Stomach smooth muscle (tissue), 2 donors: ENCODE measurements around the gene ADAMTS12.
"Not testable (repeated sequence)": the region's sequence is repeated elsewhere in the genome, so short reads cannot be mapped to it uniquely, and the experiment has no call there.

Experiments used
- H3K27ac ChIP-seq: one replicate; pipeline ENCODE4 v1.7.0; 2013; ENCODE audit warnings: mild to moderate bottlenecking, low read length, inconsistent platforms
- H3K27me3 ChIP-seq, 2 donors: one replicate each; pipeline ENCODE4 v1.7.0; 2013; ENCODE audit warnings: low read length in 2 of 2; ENCODE audit not compliant: insufficient read depth in 2 of 2, control insufficient read depth in 1 of 2
- H3K36me3 ChIP-seq, 2 donors: one replicate each; pipeline ENCODE4 v1.7.0; 2013; ENCODE audit warnings: low read length in 2 of 2; ENCODE audit not compliant: control insufficient read depth in 2 of 2, insufficient read depth in 2 of 2
- H3K4me1 ChIP-seq: one replicate; pipeline ENCODE4 v1.7.0; 2013; ENCODE audit warnings: low read length; ENCODE audit not compliant: control insufficient read depth, insufficient read depth
- H3K4me3 ChIP-seq, 2 donors: one replicate each; pipeline ENCODE4 v1.7.0; 2013; ENCODE audit warnings: low read length in 2 of 2
- H3K9ac ChIP-seq, 2 donors: one replicate each; pipeline ENCODE4 v1.7.0; 2013; ENCODE audit warnings: low read length in 2 of 2, mild to moderate bottlenecking in 1 of 2
- H3K9me3 ChIP-seq, 2 donors: one replicate each; pipeline ENCODE4 v1.7.0; 2013; ENCODE audit warnings: low read length in 2 of 2; ENCODE audit not compliant: control insufficient read depth in 2 of 2
- donor health status: healthy.
- donor health status: Pancreatic carcinoma.

The ADAMTS12 gene

DNA sequence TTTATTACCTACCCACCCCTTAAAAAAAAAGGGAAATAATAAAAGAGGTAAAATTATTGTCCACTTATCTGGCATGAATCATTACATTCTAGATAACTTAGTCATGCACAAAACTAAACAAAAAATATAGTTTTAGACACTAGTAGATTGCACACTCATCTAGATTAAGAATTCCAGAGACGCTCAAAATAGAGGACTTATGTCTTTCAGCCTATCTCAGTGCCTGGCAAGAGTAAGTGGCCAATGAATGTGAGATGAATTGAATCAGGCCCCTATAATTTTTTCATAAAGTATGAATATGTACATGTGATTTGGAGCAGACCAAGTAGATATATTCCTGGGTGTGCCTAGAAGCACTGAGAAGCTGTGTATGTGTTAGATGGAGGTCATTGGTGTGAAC is 42.4 kb upstream of the ADAMTS12 start:
- no peaks in the 10 kb centered on the region for H3K9me3 ChIP-seq
- H3K9ac ChIP-seq: no peak overlapping the region
- H3K36me3 ChIP-seq: no peaks in the 10 kb centered on the region
- peaks cover 20% of the 10 kb centered on the region for H3K4me1 ChIP-seq
- H3K27me3 ChIP-seq: peaks cover 26 to 29% of the 10 kb centered on the region in 2 donors
- no peak overlapping the region for H3K4me3 ChIP-seq
- H3K27ac ChIP-seq: no peak overlapping the region

- Histone ChIP-seq H3K9me3 (no peaks in the 10 kb centered on the region), H3K27ac (no peak overlapping the region), H3K4me3 (no peak overlapping the region), H3K27me3 (peaks cover 25 to 26% of the 10 kb centered on the region in 2 donors), H3K36me3 (no peaks in the 10 kb centered on the region), H3K4me1 (peaks cover 20% of the 10 kb centered on the region), H3K9ac (no peak overlapping the region)
Measured at GRCh38 chr5:33933723-33934169, 42.0 kb upstream of the ADAMTS12 start.

- Histone ChIP-seq H3K27ac (no peak overlapping the region), H3K36me3 (no peaks in the 10 kb centered on the region), H3K9me3 (no peaks in the 10 kb centered on the region), H3K27me3 (peaks cover 0 to 2% of the 10 kb centered on the region in 2 donors), H3K9ac (no peak overlapping the region), H3K4me1 (peaks cover 4% of the 10 kb centered on the region), H3K4me3 (no peak overlapping the region)
Measured at GRCh38 chr5:33931136-33931535, 39.3 kb upstream of the ADAMTS12 start.

DNA sequence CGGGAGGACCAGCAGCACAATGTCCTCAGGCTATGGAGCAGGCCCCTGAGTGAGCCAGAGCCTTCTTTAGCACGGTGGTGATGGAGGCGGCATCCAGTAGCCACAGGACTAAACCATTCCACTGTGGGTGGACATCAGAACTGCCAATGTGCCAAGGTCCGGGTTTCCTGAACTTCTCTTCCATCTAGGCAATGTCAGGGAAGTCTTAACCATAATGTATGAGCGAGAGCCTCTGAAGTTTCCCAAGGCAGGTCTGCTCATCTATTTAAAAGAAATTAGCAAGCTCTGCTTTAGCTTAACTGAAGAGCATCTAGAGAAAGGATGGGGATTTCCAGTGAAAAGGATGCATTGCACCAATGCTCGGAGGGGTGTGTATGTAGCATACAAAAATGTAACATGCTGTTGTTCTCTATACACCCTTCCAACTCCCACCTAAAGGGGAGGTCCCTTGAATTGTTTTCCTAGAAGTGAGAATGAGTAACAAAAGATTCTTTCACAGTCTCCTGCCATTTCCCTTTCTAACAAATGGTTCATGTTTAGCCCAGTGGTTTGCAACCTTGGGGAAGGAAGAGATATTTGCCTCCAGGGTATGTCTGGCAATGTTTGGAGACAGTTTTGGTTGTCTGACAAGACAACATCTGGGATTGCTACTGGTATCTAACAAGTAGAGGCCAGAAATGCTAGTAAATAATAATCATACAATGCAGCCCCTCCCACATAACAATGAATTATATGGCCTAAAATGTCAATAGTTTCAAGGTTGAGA is 38.3 kb upstream of the ADAMTS12 start:
- Histone ChIP-seq H3K9me3 (no peaks in the 10 kb centered on the region), H3K4me3 (no peak overlapping the region), H3K9ac (no peak overlapping the region), H3K36me3 (no peaks in the 10 kb centered on the region), H3K27ac (no peak overlapping the region), H3K4me1 (no peaks in the 10 kb centered on the region), H3K27me3 (no peaks in the 10 kb centered on the region)

DNA sequence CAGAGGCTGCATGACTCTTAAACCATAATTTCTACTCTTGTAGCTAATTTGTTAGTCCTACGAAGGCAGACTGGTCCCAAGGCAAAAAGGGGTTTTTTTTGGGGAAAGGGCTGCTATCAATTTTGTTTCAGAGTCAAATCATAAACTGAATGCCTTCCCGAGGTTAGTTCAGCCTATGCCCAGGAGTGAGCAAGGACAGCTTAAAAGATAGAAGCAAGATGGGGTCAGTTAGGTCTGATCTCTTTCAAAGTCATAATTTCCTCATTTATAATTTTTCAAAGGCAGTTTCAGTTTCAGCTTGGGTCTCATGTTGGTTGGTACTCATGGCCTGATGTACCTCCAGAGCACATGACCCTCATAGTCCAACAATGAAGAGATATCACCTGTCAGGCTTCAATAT is 36.5 kb upstream of the ADAMTS12 start:
- no peak overlapping the region for H3K4me3 ChIP-seq
- no peaks in the 10 kb centered on the region for H3K9me3 ChIP-seq
- no peak overlapping the region for H3K27ac ChIP-seq
- H3K36me3 ChIP-seq: no peaks in the 10 kb centered on the region
- no peaks in the 10 kb centered on the region for H3K27me3 ChIP-seq
- H3K9ac ChIP-seq: no peak overlapping the region
- H3K4me1 ChIP-seq: no peaks in the 10 kb centered on the region

- Histone ChIP-seq H3K9ac (no peak overlapping the region), H3K9me3 (no peaks in the 10 kb centered on the region), H3K36me3 (no peaks in the 10 kb centered on the region), H3K27me3 (no peaks in the 10 kb centered on the region), H3K27ac (no peak overlapping the region), H3K4me1 (no peaks in the 10 kb centered on the region), H3K4me3 (no peak overlapping the region)
Measured at GRCh38 chr5:33927685-33928084, 35.9 kb upstream of the ADAMTS12 start.

- H3K9ac ChIP-seq: no peak overlapping the region
- H3K4me1 ChIP-seq: no peaks in the 10 kb centered on the region
- H3K4me3 ChIP-seq: no peak overlapping the region
Measured at GRCh38 chr5:33925278-33925677, 33.5 kb upstream of the ADAMTS12 start.

DNA sequence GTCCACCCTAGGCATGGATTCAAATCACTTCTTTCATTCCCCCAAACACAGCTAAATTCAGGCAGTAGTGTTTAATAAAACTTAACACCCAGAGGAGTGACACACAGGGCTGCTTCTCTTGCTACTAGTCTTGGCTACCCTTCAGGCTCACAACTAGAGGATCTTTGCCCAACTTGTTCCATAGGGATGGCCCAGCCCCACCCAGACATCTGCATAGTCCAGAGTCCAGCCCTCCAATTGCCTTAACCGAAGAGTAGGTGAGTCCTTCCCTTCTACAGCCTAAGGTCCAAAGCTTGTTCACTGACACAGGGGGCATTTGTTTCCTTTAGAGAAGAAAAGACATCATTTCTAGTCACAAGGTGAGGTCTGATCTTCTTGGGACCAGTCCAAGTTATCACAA is 29.2 kb upstream of the ADAMTS12 start:
- no peaks in the 10 kb centered on the region for H3K4me1 ChIP-seq
- no peaks in the 10 kb centered on the region for H3K27me3 ChIP-seq
- peaks cover 3% of the 10 kb centered on the region in 2 donors for H3K9me3 ChIP-seq
- H3K4me3 ChIP-seq: no peak overlapping the region
- H3K9ac ChIP-seq: no peak overlapping the region
- no peaks in the 10 kb centered on the region for H3K36me3 ChIP-seq
- no peak overlapping the region for H3K27ac ChIP-seq

More at GRCh38 chr5:33925278-33925677, 33.5 kb upstream of the ADAMTS12 start:
- Histone ChIP-seq H3K27me3 (no peaks in the 10 kb centered on the region), H3K27ac (no peak overlapping the region), H3K9me3 (no peaks in the 10 kb centered on the region), H3K36me3 (no peaks in the 10 kb centered on the region)

GRCh38 chr5:33914844-33915243 is 23.1 kb upstream of the ADAMTS12 start:
- H3K36me3 ChIP-seq, H3K27ac ChIP-seq, H3K9me3 ChIP-seq, H3K27me3 ChIP-seq, H3K9ac ChIP-seq, H3K4me1 ChIP-seq, H3K4me3 ChIP-seq: not testable (repeated sequence)

DNA sequence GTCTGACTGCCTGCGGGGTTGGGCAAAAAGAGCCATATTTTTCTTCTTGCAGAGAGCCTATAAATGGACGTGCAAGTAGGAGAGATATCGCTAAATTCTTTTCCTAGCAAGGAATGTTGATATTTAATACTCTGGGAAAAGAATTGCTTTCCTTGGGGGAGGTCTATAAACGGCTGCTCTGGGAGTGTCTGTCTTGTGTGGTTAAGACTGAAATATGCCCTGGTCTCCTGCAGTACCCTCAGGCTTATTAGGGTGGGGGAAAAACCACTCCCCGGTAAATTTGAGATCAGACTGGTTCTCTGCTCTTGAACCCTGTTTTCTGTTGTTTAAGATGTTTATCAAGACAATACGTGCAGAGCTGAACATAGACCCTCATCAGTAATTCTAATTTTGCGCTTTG is 14.5 kb upstream of the ADAMTS12 start:
- not testable (repeated sequence) for H3K36me3 ChIP-seq, H3K27ac ChIP-seq, H3K9ac ChIP-seq, H3K4me3 ChIP-seq, H3K4me1 ChIP-seq, H3K9me3 ChIP-seq, H3K27me3 ChIP-seq

DNA sequence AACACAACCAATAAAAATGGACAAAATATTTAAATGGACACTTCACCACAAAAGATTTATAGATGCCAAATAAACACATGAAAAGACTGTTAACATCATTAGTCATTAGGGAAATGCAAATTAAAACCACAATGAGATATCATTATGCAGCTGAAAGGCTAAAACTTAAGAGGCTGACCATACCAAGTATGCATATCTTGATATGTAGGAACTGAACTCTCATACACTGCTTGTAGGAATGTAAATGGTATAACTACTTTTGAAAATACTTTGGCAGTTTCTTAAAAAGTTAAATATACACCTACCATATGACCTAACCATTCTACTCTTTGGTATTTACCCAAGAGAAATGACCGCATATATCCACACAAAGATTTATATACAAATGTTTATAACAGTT is 13.6 kb upstream of the ADAMTS12 start:
- Histone ChIP-seq H3K9ac (no peak overlapping the region), H3K36me3 (no peaks in the 10 kb centered on the region), H3K4me3 (no peak overlapping the region), H3K27me3 (no peaks in the 10 kb centered on the region), H3K9me3 (peaks cover 0 to 8% of the 10 kb centered on the region in 2 donors), H3K27ac (no peak overlapping the region), H3K4me1 (no peaks in the 10 kb centered on the region)
